Measurements from ENCODE around the gene NRN1L. TPM values are rescaled to one million over a fixed set of nuclear protein-coding genes. Genes with fewer than 3 reads are reported as not detected.

NRN1L gene
- total RNA-seq, 1 donor, result not detected

GRCh38 chr16:67892375-67892774 lies 7.7 kb downstream of the NRN1L start:
- H3K9me3 ChIP-seq (ENCODE audit: low read depth, low read length), result no peaks in the 10 kb centered on the region
- no peak for TF ChIP-seq CTCF (IDR thresholded peaks at IDR 0.05; ENCODE audit: extremely low read depth, low read depth, low read length)

GRCh38 chr16:67892899-67893742 lies 8.4 kb downstream of the NRN1L start, which contains the start of gene PSKH1:
PSKH1 (plus strand) TSS chr16:67893254; CDS start chr16:67908750, 15,496 bp downstream.
- Histone ChIP-seq H3K79me2 (ENCODE audit: insufficient read depth, low read length) (peaks cover 50% of the 10 kb centered on the region), H3K27me3 (ENCODE audit: insufficient read depth, low read length) (no peaks in the 10 kb centered on the region), H3K4me3 (ENCODE audit: insufficient read depth, low read length) (peak within 1 kb of the TSS; percentile 97), H3K9me3 (ENCODE audit: low read depth, low read length) (no peaks in the 10 kb centered on the region), H3K4me1 (ENCODE audit: insufficient read depth, low read length) (peaks cover 19% of the 10 kb centered on the region), H3K4me2 (ENCODE audit: insufficient read depth, low read length) (peak within 1 kb of the TSS; percentile 89), H3K36me3 (ENCODE audit: insufficient read depth, low read length) (no peaks in the 10 kb centered on the region), H4K20me1 (ENCODE audit: insufficient read depth, low read length) (peaks cover 15% of the 10 kb centered on the region), H3K27ac (ENCODE audit: low read depth, low read length) (peak within 1 kb of the TSS; percentile 95), H2AFZ (ENCODE audit: low read length) (peak within 1 kb of the TSS; percentile 93)
- no peak for TF ChIP-seq CTCF (IDR thresholded peaks at IDR 0.05; ENCODE audit: extremely low read depth, low read depth, low read length)
- DNase-seq (ENCODE audit: insufficient read length, low spot score, missing footprints), result peak; percentile 100

More at GRCh38 chr16:67892375-67892774, 7.7 kb downstream of the NRN1L start:
- Histone ChIP-seq H3K4me1 (ENCODE audit: insufficient read depth, low read length) (peaks cover 16% of the 10 kb centered on the region), H3K4me3 (ENCODE audit: insufficient read depth, low read length) (peak overlapping the region; percentile 97), H4K20me1 (ENCODE audit: insufficient read depth, low read length) (peaks cover 9% of the 10 kb centered on the region), H3K79me2 (ENCODE audit: insufficient read depth, low read length) (peaks cover 42% of the 10 kb centered on the region), H3K36me3 (ENCODE audit: insufficient read depth, low read length) (no peaks in the 10 kb centered on the region), H3K4me2 (ENCODE audit: insufficient read depth, low read length) (peak overlapping the region; percentile 82), H2AFZ (ENCODE audit: low read length) (peak overlapping the region; percentile 75), H3K27me3 (ENCODE audit: insufficient read depth, low read length) (no peaks in the 10 kb centered on the region), H3K27ac (ENCODE audit: low read depth, low read length) (no peak overlapping the region)
- no peak for DNase-seq (ENCODE audit: insufficient read length, low spot score, missing footprints)

DNA sequence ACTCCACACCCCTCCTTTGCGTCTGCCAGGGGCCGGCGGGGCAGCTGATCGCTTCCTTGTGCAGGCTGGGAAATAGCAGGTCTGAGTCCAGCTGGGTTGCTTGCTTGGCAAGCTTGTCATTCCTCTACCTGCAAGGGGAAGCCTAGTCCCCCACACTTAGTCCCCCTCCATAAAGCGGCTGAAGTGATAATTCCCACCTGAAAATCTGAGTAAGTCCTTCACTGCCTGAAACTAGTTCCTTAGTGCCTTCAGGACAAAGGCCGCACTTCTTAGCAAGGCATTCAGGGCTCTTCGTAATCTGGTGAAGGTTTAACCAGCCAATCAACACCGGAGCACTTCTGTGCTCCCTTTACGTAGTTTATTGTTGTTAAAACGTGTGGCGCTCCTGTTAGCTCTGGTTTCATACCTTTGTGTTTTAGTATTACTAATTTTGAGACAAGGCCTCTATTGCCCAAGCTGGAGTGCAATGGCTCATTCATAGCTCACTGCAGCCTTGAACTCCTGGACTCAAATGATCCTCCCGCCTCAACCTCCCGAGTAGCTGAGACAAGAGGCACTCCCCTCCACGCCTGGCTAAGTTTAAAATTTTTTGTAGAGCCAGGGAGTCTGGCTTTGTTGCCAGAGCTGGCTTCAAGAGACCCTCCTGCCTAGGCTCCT lies 9.2 kb downstream of the NRN1L start:
- peaks cover 56% of the 10 kb centered on the region for H3K79me2 ChIP-seq (ENCODE audit: insufficient read depth, low read length)
- DNase-seq (ENCODE audit: insufficient read length, low spot score, missing footprints), result peak; percentile 89

More for the DNA sequence above, 9.2 kb downstream of the NRN1L start:
- H3K9me3 ChIP-seq (ENCODE audit: low read depth, low read length), result no peaks in the 10 kb centered on the region
- peak overlapping the region; percentile 89 for H3K4me2 ChIP-seq (ENCODE audit: insufficient read depth, low read length)
- H3K27ac ChIP-seq (ENCODE audit: low read depth, low read length), result peak overlapping the region; percentile 95
- no peaks in the 10 kb centered on the region for H3K27me3 ChIP-seq (ENCODE audit: insufficient read depth, low read length)
- peak overlapping the region; percentile 97 for H3K4me3 ChIP-seq (ENCODE audit: insufficient read depth, low read length)
- peaks cover 19% of the 10 kb centered on the region for H3K4me1 ChIP-seq (ENCODE audit: insufficient read depth, low read length)
- H3K36me3 ChIP-seq (ENCODE audit: insufficient read depth, low read length), result no peaks in the 10 kb centered on the region
- peak overlapping the region; percentile 93 for H2AFZ ChIP-seq (ENCODE audit: low read length)
- TF ChIP-seq CTCF (IDR thresholded peaks at IDR 0.05; ENCODE audit: extremely low read depth, low read depth, low read length), result no peak
- H4K20me1 ChIP-seq (ENCODE audit: insufficient read depth, low read length), result peaks cover 18% of the 10 kb centered on the region

Data from osteoblast (primary cell).